HG03520 (cell line): Measurements from ENCODE around the gene PSG2.
"Not testable (repeated sequence)": the region's sequence is repeated elsewhere in the genome, so short reads cannot be mapped to it uniquely, and the experiment has no call there.

ENCODE experiments used
- ATAC-seq: cut with Tn5 transposase; IDR thresholded peaks from one replicate; pipeline ENCODE4 v1.9.1; 2021; ENCODE audit warnings: mild to moderate bottlenecking, moderate library complexity; ENCODE audit not compliant: unreplicated experiment

PSG2 gene

GRCh38 chr19:43083721-43084120, 1.2 kb upstream of the PSG2 start:
- ATAC-seq = not testable (repeated sequence)

- ATAC-seq = no peak
Measured at GRCh38 chr19:43078311-43078710, 4.2 kb downstream of the PSG2 start.

- ATAC-seq = not testable (repeated sequence)
Measured at GRCh38 chr19:43077881-43078280, 4.6 kb downstream of the PSG2 start.

- not testable (repeated sequence) for ATAC-seq
Measured at GRCh38 chr19:43062418-43062817, 20.1 kb downstream of the PSG2 start.

GRCh38 chr19:43061326-43061725, 21.2 kb downstream of the PSG2 start:
- not testable (repeated sequence) for ATAC-seq

GRCh38 chr19:43060254-43060653, 22.2 kb downstream of the PSG2 start:
- ATAC-seq = not testable (repeated sequence)

GRCh38 chr19:43059482-43059881, 23.0 kb downstream of the PSG2 start:
- not testable (repeated sequence) for ATAC-seq

GRCh38 chr19:43058440-43058839, 24.1 kb downstream of the PSG2 start:
- not testable (repeated sequence) for ATAC-seq

GRCh38 chr19:43047966-43048365, 34.5 kb downstream of the PSG2 start:
- not testable (repeated sequence) for ATAC-seq

- not testable (repeated sequence) for ATAC-seq
Measured at GRCh38 chr19:43046578-43046977, 35.9 kb downstream of the PSG2 start.

GRCh38 chr19:43043492-43044180, 38.9 kb downstream of the PSG2 start:
- ATAC-seq = not testable (repeated sequence)

GRCh38 chr19:43031645-43032044, 50.9 kb downstream of the PSG2 start:
- not testable (repeated sequence) for ATAC-seq

- no peak for ATAC-seq
Measured at GRCh38 chr19:43028866-43029265, 53.6 kb downstream of the PSG2 start.

- ATAC-seq = not testable (repeated sequence)
Measured at GRCh38 chr19:43027985-43028384, 54.5 kb downstream of the PSG2 start.

GRCh38 chr19:43027061-43027460, 55.4 kb downstream of the PSG2 start:
- not testable (repeated sequence) for ATAC-seq

GRCh38 chr19:43026369-43026768, 56.1 kb downstream of the PSG2 start, which contains the start of gene PSG11:
PSG11 (minus strand) TSS chr19:43026469; CDS start chr19:43026372, 97 bp downstream.
- not testable (repeated sequence) for ATAC-seq

- ATAC-seq = not testable (repeated sequence)
Measured at GRCh38 chr19:43022098-43022497, 60.4 kb downstream of the PSG2 start.

GRCh38 chr19:43021629-43022028, 60.9 kb downstream of the PSG2 start:
- ATAC-seq = not testable (repeated sequence)

- ATAC-seq = not testable (repeated sequence)
Measured at GRCh38 chr19:43019588-43019987, 62.9 kb downstream of the PSG2 start.
